Measurements from ENCODE around the gene ACP2. TPM values are rescaled to one million over a fixed set of nuclear protein-coding genes. Genes with fewer than 3 reads are reported as not detected.

ACP2 gene
- total and polyA plus RNA-seq, 2 donors (not counting 1 experiment from before 2014, with no cell fraction given): 16.3 to 29.5 TPM

DNA sequence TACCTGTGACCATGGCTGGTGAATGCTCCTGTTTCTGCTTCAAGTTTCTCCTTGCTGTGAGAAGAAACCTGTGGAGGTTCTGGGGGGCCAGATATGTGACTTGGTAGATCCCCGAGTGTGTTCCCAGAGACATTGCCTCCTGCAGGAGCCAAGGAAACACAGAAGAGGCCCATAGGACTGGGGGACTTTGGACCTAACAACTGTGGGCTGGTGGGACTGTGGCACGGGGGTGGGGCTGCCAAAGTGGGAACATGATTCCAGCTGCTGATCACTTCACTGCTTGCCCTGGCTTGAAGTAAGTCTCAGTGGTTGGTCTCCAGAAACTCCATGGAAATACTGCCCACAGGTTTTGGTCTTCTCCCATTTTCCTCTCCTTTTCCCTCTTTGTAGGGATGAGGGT lies 5.0 kb upstream of the ACP2 start:
- Mint-ChIP-seq H3K27me3 (no peaks in the 10 kb centered on the region), H3K4me1 (peaks cover 12% of the 10 kb centered on the region), H3K9me3 (ENCODE audit: insufficient read depth) (no peaks in the 10 kb centered on the region), H3K27ac (no peak overlapping the region), H3K4me3 (no peak overlapping the region)
- Histone ChIP-seq H3K9ac (ENCODE audit: low read length) (no peak overlapping the region), H3K4me3 (ENCODE audit: control extremely low read depth in 1 of 5, extremely low read depth in 1 of 5, insufficient read depth in 1 of 5, low read depth in 2 of 5, low read length in 4 of 5) (no peak overlapping the region), H4K20me1 (ENCODE audit: control insufficient read depth, insufficient read depth, low read length, poor library complexity, severe bottlenecking) (no peaks in the 10 kb centered on the region), H3K4me1 (ENCODE audit: control insufficient read depth in 2 of 2, insufficient read depth in 2 of 2, low read length in 2 of 2) (peaks cover 6% of the 10 kb centered on the region in 2 donors), H3K9me3 (ENCODE audit: control extremely low read depth in 1 of 3, control insufficient read depth in 2 of 3, insufficient read depth in 1 of 3, low read length in 2 of 3) (no peaks in the 10 kb centered on the region), H3K36me3 (replicated peaks in 1 of 2; ENCODE audit: control extremely low read depth in 1 of 2, control insufficient read depth in 1 of 2, extremely low read depth in 1 of 2, insufficient read depth in 2 of 2, low read length in 1 of 2) (peaks cover 0 to 3% of the 10 kb centered on the region in 2 experiments), H3K27me3 (replicated peaks in 1 of 4; ENCODE audit: control extremely low read depth in 1 of 4, control insufficient read depth in 3 of 4, insufficient read depth in 4 of 4, low read length in 3 of 4) (no peaks in the 10 kb centered on the region), H3K27ac (ENCODE audit: low read length in 2 of 2) (no peak overlapping the region), H2AFZ (ENCODE audit: insufficient read depth, low read depth, low read length, poor library complexity, severe bottlenecking) (no peak overlapping the region), H3K79me2 (ENCODE audit: control insufficient read depth, insufficient read depth, low read length) (peaks cover 17% of the 10 kb centered on the region), H3K4me2 (replicated peaks; ENCODE audit: low read depth, low read length, poor library complexity, severe bottlenecking) (no peak overlapping the region)
- CTCF ChIA-PET: no interaction called here
- TF ChIP-seq, protein P1, sequence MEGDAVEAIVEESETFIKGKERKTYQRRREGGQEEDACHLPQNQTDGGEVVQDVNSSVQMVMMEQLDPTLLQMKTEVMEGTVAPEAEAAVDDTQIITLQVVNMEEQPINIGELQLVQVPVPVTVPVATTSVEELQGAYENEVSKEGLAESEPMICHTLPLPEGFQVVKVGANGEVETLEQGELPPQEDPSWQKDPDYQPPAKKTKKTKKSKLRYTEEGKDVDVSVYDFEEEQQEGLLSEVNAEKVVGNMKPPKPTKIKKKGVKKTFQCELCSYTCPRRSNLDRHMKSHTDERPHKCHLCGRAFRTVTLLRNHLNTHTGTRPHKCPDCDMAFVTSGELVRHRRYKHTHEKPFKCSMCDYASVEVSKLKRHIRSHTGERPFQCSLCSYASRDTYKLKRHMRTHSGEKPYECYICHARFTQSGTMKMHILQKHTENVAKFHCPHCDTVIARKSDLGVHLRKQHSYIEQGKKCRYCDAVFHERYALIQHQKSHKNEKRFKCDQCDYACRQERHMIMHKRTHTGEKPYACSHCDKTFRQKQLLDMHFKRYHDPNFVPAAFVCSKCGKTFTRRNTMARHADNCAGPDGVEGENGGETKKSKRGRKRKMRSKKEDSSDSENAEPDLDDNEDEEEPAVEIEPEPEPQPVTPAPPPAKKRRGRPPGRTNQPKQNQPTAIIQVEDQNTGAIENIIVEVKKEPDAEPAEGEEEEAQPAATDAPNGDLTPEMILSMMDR (IDR thresholded peaks at IDR 0.05): no peak
- TF ChIP-seq EZH2 (IDR thresholded peaks at IDR 0.05; ENCODE audit: borderline replicate concordance, insufficient read depth, low read depth, low read length, poor library complexity, severe bottlenecking): no peak
- ATAC-seq (ENCODE audit: low read depth): no peak
- POLR2A ChIA-PET: no interaction called here
- intact Hi-C loops (cut with micrococcal nuclease): no loop called here
- WGBS (ENCODE audit: insufficient coverage): 93% methylated on average over 2 of the region's 2 CpGs
- no peak for DNase-seq

DNA sequence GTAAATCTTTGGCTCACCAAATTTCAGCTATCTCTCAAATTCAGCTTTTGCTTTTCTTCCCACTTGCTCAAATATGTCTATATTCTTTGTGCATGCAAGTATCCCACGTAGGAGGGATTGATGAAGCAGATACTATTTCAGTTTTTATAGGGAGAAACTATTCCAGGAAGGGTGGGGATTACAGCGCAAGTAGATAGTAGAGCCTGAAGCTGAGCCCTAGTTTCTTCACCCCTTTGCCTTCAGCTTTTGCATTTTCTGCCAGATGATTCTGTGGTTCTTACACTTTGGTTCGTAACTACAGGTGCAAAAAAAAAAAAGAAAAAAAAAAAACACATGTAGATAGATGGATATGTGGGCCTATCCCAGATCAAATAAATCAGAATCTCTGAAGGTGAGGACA lies 3.1 kb upstream of the ACP2 start:
- Mint-ChIP-seq H3K4me1 (peaks cover 24% of the 10 kb centered on the region), H3K27me3 (no peaks in the 10 kb centered on the region), H3K4me3 (no peak overlapping the region), H3K27ac (no peak overlapping the region), H3K9me3 (ENCODE audit: insufficient read depth) (no peaks in the 10 kb centered on the region)
- no peak for DNase-seq
- CTCF ChIA-PET: interaction anchor here (1.0 kb wide), 1 partner anchor 72 kb away, joined by 3 read pairs; no protein-coding TSS in a partner anchor
- peaks cover 13 to 22% of the 10 kb centered on the region in 2 donors for H3K4me1 ChIP-seq (ENCODE audit: control insufficient read depth in 2 of 2, insufficient read depth in 2 of 2, low read length in 2 of 2)
- H4K20me1 ChIP-seq (ENCODE audit: control insufficient read depth, insufficient read depth, low read length, poor library complexity, severe bottlenecking): no peaks in the 10 kb centered on the region
- H3K4me3 ChIP-seq (ENCODE audit: control extremely low read depth in 1 of 5, extremely low read depth in 1 of 5, insufficient read depth in 1 of 5, low read depth in 2 of 5, low read length in 4 of 5): no peak overlapping the region
- H3K27me3 ChIP-seq (replicated peaks in 1 of 4; ENCODE audit: control extremely low read depth in 1 of 4, control insufficient read depth in 3 of 4, insufficient read depth in 4 of 4, low read length in 3 of 4): no peaks in the 10 kb centered on the region
- H3K9ac ChIP-seq (ENCODE audit: low read length): no peak overlapping the region
- H3K4me2 ChIP-seq (replicated peaks; ENCODE audit: low read depth, low read length, poor library complexity, severe bottlenecking): no peak overlapping the region
- no peak overlapping the region for H2AFZ ChIP-seq (ENCODE audit: insufficient read depth, low read depth, low read length, poor library complexity, severe bottlenecking)
- no peak overlapping the region for H3K27ac ChIP-seq (ENCODE audit: low read length in 2 of 2)
- ATAC-seq (ENCODE audit: low read depth): no peak
- no peak for TF ChIP-seq EZH2 (IDR thresholded peaks at IDR 0.05; ENCODE audit: borderline replicate concordance, insufficient read depth, low read depth, low read length, poor library complexity, severe bottlenecking)
- TF ChIP-seq, protein P1 (IDR thresholded peaks at IDR 0.05): no peak
- H3K79me2 ChIP-seq (ENCODE audit: control insufficient read depth, insufficient read depth, low read length): peaks cover 36% of the 10 kb centered on the region
- peaks cover 0 to 3% of the 10 kb centered on the region in 2 experiments for H3K36me3 ChIP-seq (replicated peaks in 1 of 2; ENCODE audit: control extremely low read depth in 1 of 2, control insufficient read depth in 1 of 2, extremely low read depth in 1 of 2, insufficient read depth in 2 of 2, low read length in 1 of 2)
- intact Hi-C loops (cut with micrococcal nuclease): no loop called here
- POLR2A ChIA-PET: interaction anchor here (0.7 kb wide), 1 partner anchor 14 kb away, joined by 6 read pairs; no protein-coding TSS in a partner anchor
- WGBS (ENCODE audit: insufficient coverage): no CpG with 5 or more reads among the region's 3 CpGs
- no peaks in the 10 kb centered on the region for H3K9me3 ChIP-seq (ENCODE audit: control extremely low read depth in 1 of 3, control insufficient read depth in 2 of 3, insufficient read depth in 1 of 3, low read length in 2 of 3)

Measured in B cell (primary cell).